Measurements from ENCODE around the gene PTPRD. TPM values are rescaled to one million over a fixed set of nuclear protein-coding genes. Genes with fewer than 3 reads are reported as not detected.

The PTPRD gene
- total RNA-seq, 1 donor from 2014 or later, result 139 TPM

DNA sequence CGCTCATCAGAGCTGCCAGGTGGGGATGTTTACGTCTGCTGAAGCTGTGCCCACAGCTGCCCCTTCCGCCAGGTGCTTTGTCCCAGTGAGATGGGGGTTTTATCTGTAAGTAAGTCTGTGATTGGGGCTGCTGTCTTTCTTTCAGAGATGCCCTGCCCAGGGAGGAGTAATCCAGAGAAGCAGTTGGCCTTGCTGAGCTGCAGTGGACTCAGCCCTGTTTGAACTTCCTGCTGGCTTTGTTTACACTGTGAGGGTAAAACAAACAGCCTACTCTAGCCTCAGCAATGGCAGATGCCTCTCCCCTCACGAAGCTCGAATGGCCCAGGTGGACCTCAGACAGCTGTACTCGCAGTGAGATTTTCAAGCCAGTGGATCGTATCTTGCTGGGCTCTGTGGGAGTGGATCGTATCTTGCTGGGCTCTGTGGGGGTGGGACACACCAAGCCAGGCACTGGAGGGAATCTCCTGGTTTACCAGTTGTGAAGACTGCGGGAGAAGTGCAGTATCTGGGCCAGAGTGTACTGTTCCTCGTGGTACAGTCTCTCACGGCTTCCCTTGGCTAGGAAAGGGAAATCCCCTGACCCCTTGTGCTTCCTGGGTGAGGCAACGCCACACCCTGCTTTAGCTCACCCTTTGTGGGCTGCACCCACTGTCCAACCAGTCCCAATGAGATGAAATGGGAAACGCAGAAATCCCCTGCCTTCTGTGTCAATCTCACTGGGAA, 2283.1 kb downstream of the PTPRD start:
- H3K4me3 Mint-ChIP-seq, result no peak overlapping the region
- no peak for DNase-seq (ENCODE audit: low read depth, low spot score)
- H3K9me3 Mint-ChIP-seq, result peaks cover 11% of the 10 kb centered on the region
- no peaks in the 10 kb centered on the region for H3K27me3 Mint-ChIP-seq (ENCODE audit: low read depth)
- no peak overlapping the region for H3K27ac Mint-ChIP-seq (ENCODE audit: unreplicated experiment)
- TF ChIP-seq, protein P1, sequence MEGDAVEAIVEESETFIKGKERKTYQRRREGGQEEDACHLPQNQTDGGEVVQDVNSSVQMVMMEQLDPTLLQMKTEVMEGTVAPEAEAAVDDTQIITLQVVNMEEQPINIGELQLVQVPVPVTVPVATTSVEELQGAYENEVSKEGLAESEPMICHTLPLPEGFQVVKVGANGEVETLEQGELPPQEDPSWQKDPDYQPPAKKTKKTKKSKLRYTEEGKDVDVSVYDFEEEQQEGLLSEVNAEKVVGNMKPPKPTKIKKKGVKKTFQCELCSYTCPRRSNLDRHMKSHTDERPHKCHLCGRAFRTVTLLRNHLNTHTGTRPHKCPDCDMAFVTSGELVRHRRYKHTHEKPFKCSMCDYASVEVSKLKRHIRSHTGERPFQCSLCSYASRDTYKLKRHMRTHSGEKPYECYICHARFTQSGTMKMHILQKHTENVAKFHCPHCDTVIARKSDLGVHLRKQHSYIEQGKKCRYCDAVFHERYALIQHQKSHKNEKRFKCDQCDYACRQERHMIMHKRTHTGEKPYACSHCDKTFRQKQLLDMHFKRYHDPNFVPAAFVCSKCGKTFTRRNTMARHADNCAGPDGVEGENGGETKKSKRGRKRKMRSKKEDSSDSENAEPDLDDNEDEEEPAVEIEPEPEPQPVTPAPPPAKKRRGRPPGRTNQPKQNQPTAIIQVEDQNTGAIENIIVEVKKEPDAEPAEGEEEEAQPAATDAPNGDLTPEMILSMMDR (conservative IDR thresholded peaks at IDR 0.05), result no peak
- H3K4me1 Mint-ChIP-seq, result no peaks in the 10 kb centered on the region
- peaks cover 59% of the 10 kb centered on the region for H3K36me3 Mint-ChIP-seq (ENCODE audit: low read depth)

DNA sequence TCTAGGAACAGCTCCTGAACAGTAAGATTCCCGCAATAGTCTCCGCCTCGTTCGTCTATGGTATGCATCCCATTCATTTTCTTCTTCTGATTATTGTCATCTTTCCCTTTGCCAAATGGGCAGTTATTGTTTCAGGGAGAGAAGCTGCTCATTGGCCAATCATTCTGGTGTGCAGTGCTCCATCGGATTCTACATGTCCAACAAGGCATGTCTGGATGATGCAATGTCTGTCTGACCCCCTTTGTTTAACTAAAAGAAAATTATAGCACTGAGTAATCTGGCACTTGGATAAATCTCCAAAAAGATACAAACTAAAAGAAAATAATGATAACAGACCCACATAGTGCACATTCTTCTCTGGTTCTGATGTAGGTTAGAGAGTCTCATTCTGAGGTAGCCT, 2297.6 kb downstream of the PTPRD start:
- no peak for DNase-seq (ENCODE audit: low read depth, low spot score)
- H3K9me3 Mint-ChIP-seq, result peaks cover 1% of the 10 kb centered on the region

DNA sequence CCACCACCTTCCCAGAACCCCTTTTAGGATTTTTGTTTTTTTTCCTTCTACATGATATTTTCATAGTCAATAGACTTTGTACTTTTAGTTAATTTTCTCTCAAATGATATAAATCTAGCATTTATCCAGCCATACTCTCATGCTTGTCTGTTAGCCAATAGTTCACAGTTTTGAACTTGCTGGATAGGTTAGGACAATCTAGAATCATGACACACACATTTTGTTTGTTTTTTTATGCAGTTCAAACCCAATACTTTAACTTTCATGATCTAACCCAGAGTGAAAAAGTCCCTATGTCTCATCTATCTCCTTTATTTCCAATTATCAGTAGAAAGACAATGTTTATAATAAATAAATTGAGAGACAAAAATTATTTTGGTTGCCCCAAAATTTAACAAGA, 2303.5 kb downstream of the PTPRD start:
- H3K27ac Mint-ChIP-seq (ENCODE audit: unreplicated experiment), result no peak overlapping the region
- TF ChIP-seq, protein P1 (conservative IDR thresholded peaks at IDR 0.05), result no peak
- H3K36me3 Mint-ChIP-seq (ENCODE audit: low read depth), result peaks cover 30% of the 10 kb centered on the region
- no peak for DNase-seq (ENCODE audit: low read depth, low spot score)
- H3K4me3 Mint-ChIP-seq, result no peak overlapping the region
- no peaks in the 10 kb centered on the region for H3K4me1 Mint-ChIP-seq
- H3K9me3 Mint-ChIP-seq, result peaks cover 7% of the 10 kb centered on the region
- no peaks in the 10 kb centered on the region for H3K27me3 Mint-ChIP-seq (ENCODE audit: low read depth)

More for the DNA sequence above, 2297.6 kb downstream of the PTPRD start:
- TF ChIP-seq, protein P1 (conservative IDR thresholded peaks at IDR 0.05), result no peak
- Mint-ChIP-seq H3K36me3 (ENCODE audit: low read depth) (peaks cover 32% of the 10 kb centered on the region), H3K4me1 (no peaks in the 10 kb centered on the region), H3K27ac (ENCODE audit: unreplicated experiment) (no peak overlapping the region), H3K4me3 (no peak overlapping the region), H3K27me3 (ENCODE audit: low read depth) (no peaks in the 10 kb centered on the region)

DNA sequence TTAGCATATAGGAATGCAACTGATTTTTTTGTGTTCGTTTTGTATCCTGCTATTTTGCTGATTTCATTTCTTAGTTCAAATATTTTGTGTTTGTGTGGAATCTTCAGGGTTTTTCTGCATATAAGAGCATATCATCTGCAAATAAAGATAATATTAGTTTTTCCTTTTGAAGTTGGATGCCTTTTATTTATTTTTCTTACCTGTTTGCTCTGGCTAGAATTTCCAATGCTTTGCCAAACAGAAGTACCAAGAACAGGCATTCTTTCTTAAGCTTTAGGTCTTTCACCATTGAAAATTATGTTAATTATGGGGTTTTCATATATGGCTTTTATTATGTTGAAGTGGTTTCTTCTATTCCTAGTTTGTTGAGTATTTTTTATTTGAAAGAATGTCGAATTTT, 2308.1 kb downstream of the PTPRD start:
- Mint-ChIP-seq H3K4me1 (no peaks in the 10 kb centered on the region), H3K4me3 (no peak overlapping the region), H3K36me3 (ENCODE audit: low read depth) (peaks cover 11% of the 10 kb centered on the region), H3K27ac (ENCODE audit: unreplicated experiment) (no peak overlapping the region), H3K27me3 (ENCODE audit: low read depth) (no peaks in the 10 kb centered on the region), H3K9me3 (peaks cover 6% of the 10 kb centered on the region)
- TF ChIP-seq, protein P1 (conservative IDR thresholded peaks at IDR 0.05), result no peak
- no peak for DNase-seq (ENCODE audit: low read depth, low spot score)

DNA sequence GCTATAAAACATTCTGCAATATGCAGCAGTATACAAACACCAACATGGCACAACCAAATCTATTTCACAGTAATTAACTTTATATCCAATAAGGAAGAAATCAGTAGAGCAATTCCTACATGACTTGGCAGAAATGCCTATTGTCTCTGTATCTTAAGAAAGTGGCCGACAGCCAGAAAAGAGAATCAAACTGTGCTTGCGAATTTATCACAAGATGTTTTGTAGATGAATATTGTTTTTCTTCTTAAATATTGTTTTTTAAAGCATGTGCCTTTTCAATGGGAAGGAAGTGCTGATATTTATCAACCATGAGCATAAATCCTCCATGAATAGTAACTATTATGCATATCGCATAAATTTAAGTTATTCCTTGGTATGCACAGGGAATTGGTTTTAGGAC, 2311.5 kb downstream of the PTPRD start:
- H3K27me3 Mint-ChIP-seq (ENCODE audit: low read depth), result no peaks in the 10 kb centered on the region
- TF ChIP-seq, protein P1 (conservative IDR thresholded peaks at IDR 0.05), result no peak
- no peak for DNase-seq (ENCODE audit: low read depth, low spot score)
- H3K36me3 Mint-ChIP-seq (ENCODE audit: low read depth), result peaks cover 5% of the 10 kb centered on the region
- peaks cover 8% of the 10 kb centered on the region for H3K4me1 Mint-ChIP-seq
- H3K27ac Mint-ChIP-seq (ENCODE audit: unreplicated experiment), result no peak overlapping the region
- no peak overlapping the region for H3K4me3 Mint-ChIP-seq
- H3K9me3 Mint-ChIP-seq, result peaks cover 2% of the 10 kb centered on the region

Data from neural crest cell (in vitro differentiated cells).